NCI-H510A treated with DMSO at 0.1 percent for 48 hours (cell line): ENCODE data around the gene CPEB1.
A peak's percentile ranks its signal among the peaks of the same experiment; 100 is the strongest.
"Not testable (repeated sequence)": the region's sequence is repeated elsewhere in the genome, so short reads cannot be mapped to it uniquely, and the experiment has no call there.

Source experiments
- DNase-seq: peaks from one replicate; lab custom pipeline; 2025; lab: John Stamatoyannopoulos, UW

The CPEB1 gene

GRCh38 chr15:82649226-82649999 lies 2.2 kb upstream of the CPEB1 start:
- no peak for DNase-seq

- no peak for DNase-seq
Observed at GRCh38 chr15:82648257-82649103, 1.3 kb upstream of the CPEB1 start.

GRCh38 chr15:82647835-82648256 lies 683 bp upstream of the CPEB1 start:
- DNase-seq, result no peak

- peak; percentile 18 for DNase-seq
Observed at GRCh38 chr15:82646250-82647044, 716 bp downstream of the CPEB1 start.

GRCh38 chr15:82644967-82645852 lies 2.0 kb downstream of the CPEB1 start:
- DNase-seq, result not testable (repeated sequence)

GRCh38 chr15:82643992-82644391 lies 3.2 kb downstream of the CPEB1 start:
- no peak for DNase-seq

GRCh38 chr15:82642656-82643055 lies 4.5 kb downstream of the CPEB1 start:
- DNase-seq, result no peak

- DNase-seq, result no peak
Observed at GRCh38 chr15:82641129-82641798, 5.9 kb downstream of the CPEB1 start.

- no peak for DNase-seq
Observed at GRCh38 chr15:82640672-82641071, 6.5 kb downstream of the CPEB1 start.

- no peak for DNase-seq
Observed at GRCh38 chr15:82635798-82636197, 11.4 kb downstream of the CPEB1 start.

- no peak for DNase-seq
Observed at GRCh38 chr15:82630033-82630432, 17.1 kb downstream of the CPEB1 start.

- no peak for DNase-seq
Observed at GRCh38 chr15:82625136-82625535, 22.0 kb downstream of the CPEB1 start.

GRCh38 chr15:82624438-82624837 lies 22.7 kb downstream of the CPEB1 start:
- DNase-seq, result no peak

- no peak for DNase-seq
Observed at GRCh38 chr15:82624008-82624407, 23.2 kb downstream of the CPEB1 start.

- no peak for DNase-seq
Observed at GRCh38 chr15:82621970-82622369, 25.2 kb downstream of the CPEB1 start.

- no peak for DNase-seq
Observed at GRCh38 chr15:82613747-82614146, 33.4 kb downstream of the CPEB1 start.

GRCh38 chr15:82611348-82611747 lies 35.8 kb downstream of the CPEB1 start:
- DNase-seq, result no peak

- no peak for DNase-seq
Observed at GRCh38 chr15:82602195-82602594, 45.0 kb downstream of the CPEB1 start.

- no peak for DNase-seq
Observed at GRCh38 chr15:82599862-82600261, 47.3 kb downstream of the CPEB1 start.

GRCh38 chr15:82597815-82598214 lies 49.3 kb downstream of the CPEB1 start:
- DNase-seq, result no peak

- DNase-seq, result no peak
Observed at GRCh38 chr15:82595766-82596165, 51.4 kb downstream of the CPEB1 start.
